AG04449 (cell line): ENCODE results near the gene RMND1.
"Not testable (repeated sequence)": the region's sequence is repeated elsewhere in the genome, so short reads cannot be mapped to it uniquely, and the experiment has no call there.

ENCODE experiments used
- CTCF ChIA-PET: fragments of 350-600 bp; formaldehyde crosslinking; extraction: SDS; loops from one replicate; lab custom pipeline; 2021; ENCODE audit warnings: antibody characterized with exemption; lab: Yijun Ruan, JAX
- POLR2A ChIA-PET: fragments of 400-600, 350-600 bp; formaldehyde crosslinking; extraction: SDS; loops from one replicate; lab custom pipeline; 2020; ENCODE audit warnings: antibody characterized with exemption, inconsistent platforms; lab: Yijun Ruan, JAX
- DNase-seq: peaks from one replicate; pipeline ENCODE4 v3.0.0-alpha.2; 2010; ENCODE audit warnings: low read depth, low spot score
- H3K4me3 ChIP-seq: 2 replicates; pipeline ENCODE4 v1.5.1; 2011; ENCODE audit warnings: low read depth, mild to moderate bottlenecking, control low read depth, low read length
- TF ChIP-seq, protein P1 (sequence below): IDR thresholded peaks from one replicate; pipeline ENCODE4 v1.5.1; 2011; ENCODE audit warnings: mild to moderate bottlenecking, moderate library complexity, low read length, control low read depth, inconsistent platforms; ENCODE audit not compliant: insufficient read depth; ENCODE audit errors: missing control alignments

Gene RMND1

DNA sequence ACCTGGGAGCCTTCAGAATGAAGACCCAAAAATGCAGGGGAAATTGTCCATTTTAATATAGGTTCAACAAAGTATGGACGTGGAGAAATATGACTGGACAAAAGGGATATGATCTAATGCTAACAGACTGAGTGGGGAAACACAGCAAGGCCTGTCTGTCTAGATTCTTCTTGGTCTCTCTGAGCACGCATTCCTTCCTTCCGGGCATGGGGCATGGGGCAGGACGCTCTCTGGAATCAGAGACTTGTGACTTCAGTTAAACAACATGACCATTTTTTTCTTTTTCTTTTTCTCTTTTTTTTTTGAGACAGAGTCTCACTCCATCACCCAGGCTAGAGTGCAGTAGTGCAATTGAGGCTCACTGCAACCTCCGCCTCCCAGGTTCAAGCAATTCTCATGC, 92.4 kb downstream of the RMND1 start:
- no peak overlapping the region for H3K4me3 ChIP-seq
- ChIA-PET POLR2A (no interaction called here), CTCF (interaction anchor here (1.9 kb wide), 1 partner anchor 346 kb away, joined by 5 read pairs; no protein-coding TSS in a partner anchor)
- TF ChIP-seq, protein P1, sequence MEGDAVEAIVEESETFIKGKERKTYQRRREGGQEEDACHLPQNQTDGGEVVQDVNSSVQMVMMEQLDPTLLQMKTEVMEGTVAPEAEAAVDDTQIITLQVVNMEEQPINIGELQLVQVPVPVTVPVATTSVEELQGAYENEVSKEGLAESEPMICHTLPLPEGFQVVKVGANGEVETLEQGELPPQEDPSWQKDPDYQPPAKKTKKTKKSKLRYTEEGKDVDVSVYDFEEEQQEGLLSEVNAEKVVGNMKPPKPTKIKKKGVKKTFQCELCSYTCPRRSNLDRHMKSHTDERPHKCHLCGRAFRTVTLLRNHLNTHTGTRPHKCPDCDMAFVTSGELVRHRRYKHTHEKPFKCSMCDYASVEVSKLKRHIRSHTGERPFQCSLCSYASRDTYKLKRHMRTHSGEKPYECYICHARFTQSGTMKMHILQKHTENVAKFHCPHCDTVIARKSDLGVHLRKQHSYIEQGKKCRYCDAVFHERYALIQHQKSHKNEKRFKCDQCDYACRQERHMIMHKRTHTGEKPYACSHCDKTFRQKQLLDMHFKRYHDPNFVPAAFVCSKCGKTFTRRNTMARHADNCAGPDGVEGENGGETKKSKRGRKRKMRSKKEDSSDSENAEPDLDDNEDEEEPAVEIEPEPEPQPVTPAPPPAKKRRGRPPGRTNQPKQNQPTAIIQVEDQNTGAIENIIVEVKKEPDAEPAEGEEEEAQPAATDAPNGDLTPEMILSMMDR, result no peak
- DNase-seq, result no peak

DNA sequence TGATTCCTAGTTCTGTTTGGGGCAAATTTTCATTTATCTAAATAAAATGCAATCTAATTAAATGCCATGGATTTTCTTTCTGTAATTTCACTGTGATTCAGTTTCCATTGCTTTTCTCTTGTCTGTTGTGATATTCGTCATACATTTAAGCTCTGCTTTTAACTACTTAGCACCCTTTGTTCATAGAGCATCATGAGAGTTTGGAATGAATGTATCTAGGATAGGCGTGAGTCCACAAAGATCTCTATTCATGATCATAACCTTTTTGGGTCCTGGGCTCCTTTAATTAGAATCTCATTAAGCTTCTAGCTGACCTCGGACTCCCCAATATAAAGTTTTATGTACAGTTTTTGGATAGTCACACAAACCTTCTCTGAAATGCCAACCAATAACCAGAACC, 93.5 kb downstream of the RMND1 start:
- ChIA-PET CTCF (interaction anchor here (0.6 to 1.9 kb wide), 5 partner anchors 12 to 467 kb away, joined by 3 to 7 read pairs (median 5); no protein-coding TSS in a partner anchor), POLR2A (no interaction called here)
- TF ChIP-seq, protein P1, result no peak
- no peak overlapping the region for H3K4me3 ChIP-seq
- DNase-seq, result no peak

DNA sequence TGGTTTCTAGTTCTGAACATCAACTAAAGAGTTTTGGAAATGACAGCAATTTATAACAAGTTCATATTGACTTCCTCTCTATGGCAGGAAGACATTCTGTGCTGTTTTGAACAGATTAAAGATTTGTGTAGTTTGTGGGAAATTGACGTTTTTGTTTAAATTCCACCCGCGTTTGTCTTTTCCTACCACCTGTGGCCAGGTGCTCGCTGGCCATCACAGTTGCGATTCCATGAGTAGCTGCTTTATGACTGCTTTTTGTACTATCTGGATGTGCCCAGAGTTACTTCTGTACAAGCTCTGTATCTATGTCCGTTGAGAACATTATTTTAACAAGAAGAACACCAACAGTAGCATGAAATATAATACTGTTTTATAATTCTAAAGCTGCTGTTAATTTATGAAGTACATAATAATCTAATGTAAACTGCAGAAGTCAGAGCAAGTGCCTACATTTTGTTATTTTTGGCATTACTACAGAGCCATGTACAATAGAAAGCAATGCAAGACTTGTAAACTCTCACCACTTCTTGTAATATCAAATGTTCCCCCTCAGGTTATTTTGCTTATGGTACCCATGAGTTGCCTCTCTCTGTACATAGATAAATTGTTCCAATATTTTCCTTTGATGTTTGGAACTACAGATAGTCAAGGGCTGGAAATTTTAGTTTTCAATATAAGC, 94.0 kb downstream of the RMND1 start:
- POLR2A ChIA-PET, result no interaction called here
- CTCF ChIA-PET, result interaction anchor here (0.9 to 1.9 kb wide), 8 partner anchors 12 to 466 kb away, joined by 3 to 7 read pairs (median 4); no protein-coding TSS in a partner anchor
- no peak for DNase-seq
- TF ChIP-seq, protein P1, result no peak
- no peak overlapping the region for H3K4me3 ChIP-seq

DNA sequence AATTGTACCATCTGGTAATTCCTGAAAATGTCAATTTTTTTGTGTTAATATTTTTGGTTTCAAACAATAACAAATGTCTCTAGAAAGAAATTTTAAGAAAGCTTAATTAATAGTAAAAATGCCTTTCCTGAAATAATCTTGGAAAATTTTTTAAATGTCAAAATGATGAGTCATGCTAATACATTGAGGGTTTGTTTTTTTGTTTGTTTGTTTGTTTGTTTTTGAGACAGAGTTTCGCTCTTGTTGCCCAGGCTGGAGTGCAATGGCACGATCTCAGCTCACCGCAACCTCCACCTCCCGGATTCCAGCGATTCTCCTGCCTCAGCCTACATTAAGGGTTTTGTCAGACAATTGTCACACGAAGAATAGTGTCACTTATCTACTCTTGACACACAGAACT, 94.9 kb downstream of the RMND1 start:
- DNase-seq, H3K4me3 ChIP-seq, POLR2A ChIA-PET: not testable (repeated sequence)
- CTCF ChIA-PET, result interaction anchor here (0.9 to 1.4 kb wide), 5 partner anchors 13 to 465 kb away, joined by 3 to 5 read pairs (median 4); no protein-coding TSS in a partner anchor
